CD4-positive, alpha-beta T cell (primary cell): ENCODE measurements around the gene FOLR2. TPM values are rescaled to one million over a fixed set of nuclear protein-coding genes. Genes with fewer than 3 reads are reported as not detected.

Experiments
- ATAC-seq: fragments of 200-7000 bp; cut with Tn5 transposase; one replicate; pipeline ENCODE4 v1.10.0; 2022; ENCODE audit warnings: mild to moderate bottlenecking; ENCODE audit not compliant: poor library complexity
- CTCF ChIA-PET: fragments of 350-600 bp; sonication (Branson Sonifier 250); formaldehyde crosslinking; loops from one replicate; lab custom pipeline; 2021; ENCODE audit warnings: antibody characterized with exemption, inconsistent platforms; lab: Charles Lee
- POLR2A ChIA-PET: fragments of 350-600 bp; sonication (Branson Sonifier 250); formaldehyde crosslinking; loops from one replicate; lab custom pipeline; 2021; ENCODE audit warnings: antibody characterized with exemption, inconsistent platforms; lab: Charles Lee
- DNase-seq, 14 experiments: peaks; one replicate each; pipeline ENCODE4 v3.0.0-alpha.2; 2013 to 2020; ENCODE audit warnings: mixed read lengths in 2 of 14
- H3K27ac ChIP-seq, 2 donors: one replicate each; pipeline versions ENCODE4 v1.5.1 to v1.7.0; 2013; ENCODE audit warnings: low read length in 2 of 2, low read depth in 1 of 2, mild to moderate bottlenecking in 1 of 2
- H3K27me3 ChIP-seq, 2 experiments: 1 replicate in 1 of 2; 2 replicates in 1 of 2; pipeline versions ENCODE4 v1.6.1 to v1.7.0; 2013; ENCODE audit warnings: low read length in 2 of 2, control low read depth in 1 of 2, mild to moderate bottlenecking in 1 of 2, moderate library complexity in 1 of 2; ENCODE audit not compliant: insufficient read depth in 2 of 2, control insufficient read depth in 1 of 2
- H3K36me3 ChIP-seq: one replicate; pipeline ENCODE4 v1.6.1; 2013; ENCODE audit warnings: low read length, control low read depth; ENCODE audit not compliant: insufficient read depth
- H3K4me1 ChIP-seq: one replicate; pipeline ENCODE4 v1.6.1; 2013; ENCODE audit warnings: low read length, control low read depth; ENCODE audit not compliant: insufficient read depth
- H3K4me3 ChIP-seq: one replicate; pipeline ENCODE4 v1.5.1; 2013; ENCODE audit warnings: mild to moderate bottlenecking, low read length, moderate library complexity
- H3K9me3 ChIP-seq, 2 experiments: 1 replicate in 1 of 2; 2 replicates in 1 of 2; pipeline versions ENCODE4 v1.6.1 to v1.7.0; 2013; ENCODE audit warnings: low read length in 2 of 2, mild to moderate bottlenecking in 2 of 2, control low read depth in 1 of 2, moderate library complexity in 1 of 2; ENCODE audit not compliant: control insufficient read depth in 1 of 2, insufficient read depth in 1 of 2
- H3K27ac Mint-ChIP-seq: one replicate; pipeline ENCODE4 v1.8.0; 2020; ENCODE audit warnings: mixed read lengths
- H3K27me3 Mint-ChIP-seq: one replicate; pipeline ENCODE4 v1.8.0; 2021; ENCODE audit warnings: mixed read lengths
- H3K36me3 Mint-ChIP-seq: one replicate; pipeline ENCODE4 v1.8.0; 2021; ENCODE audit warnings: low read depth, mixed read lengths
- H3K4me1 Mint-ChIP-seq: one replicate; pipeline ENCODE4 v1.8.0; 2021; ENCODE audit warnings: low read depth, mixed read lengths
- H3K4me3 Mint-ChIP-seq: one replicate; pipeline ENCODE4 v1.8.0; 2020; ENCODE audit warnings: mild to moderate bottlenecking, mixed read lengths
- H3K9me3 Mint-ChIP-seq: one replicate; pipeline ENCODE4 v1.8.0; 2020; ENCODE audit warnings: mixed read lengths
- CTCF ChIP-seq: fragments of 200-600 bp; IDR thresholded peaks from one replicate; pipeline ENCODE4 v1.8.0; 2022; ENCODE audit warnings: antibody characterized with exemption, mild to moderate bottlenecking
- intact Hi-C, 2 experiments: fragments of 100-400 bp; cut with DNase I in 1 of 2; cut with micrococcal nuclease in 1 of 2; formaldehyde crosslinking; loops; one replicate each; pipeline versions ENCODE4 v1.15.1 to v1.9.0; 2023 to 2025; cut with DNase I, micrococcal nuclease
- total RNA-seq, 174 experiments: library from RNA in 2 of 174; stranded (reverse) in 2 of 174; gene quantifications; one replicate each; pipeline ENCODE4 v1.2.3 and lab custom pipeline; 2021 to 2026

FOLR2 gene
- total RNA-seq, 2 experiments from 2014 or later, result not detected

GRCh38 chr11:72228229-72228843 is 11.7 kb downstream of the FOLR2 start:
- Mint-ChIP-seq H3K27me3 (no peaks in the 10 kb centered on the region), H3K36me3 (peaks cover 61% of the 10 kb centered on the region), H3K27ac (no peak overlapping the region), H3K9me3 (no peaks in the 10 kb centered on the region), H3K4me1 (peaks cover 20% of the 10 kb centered on the region), H3K4me3 (peak overlapping the region; percentile 66)
- peak in 2 of 14 experiments; percentile 19 to 24 for DNase-seq
- intact Hi-C loops, result loop anchor here (10.0 kb wide), 5 partner anchors 114 to 1416 kb away; partner anchors contain the start of genes ANAPC15 (in 1 of the 2), ATG16L2 (in 1 of the 2), NADSYN1 (in 1 of the 2) and PLEKHB1 (in 1 of the 2)
- Histone ChIP-seq H3K9me3 (no peaks in the 10 kb centered on the region), H3K4me3 (no peak overlapping the region), H3K36me3 (peaks cover 55% of the 10 kb centered on the region), H3K4me1 (peaks cover 19% of the 10 kb centered on the region), H3K27me3 (no peaks in the 10 kb centered on the region), H3K27ac (no peak overlapping the region)
- ATAC-seq, result no peak
- no peak for TF ChIP-seq CTCF
- ChIA-PET POLR2A (no interaction called here), CTCF (no interaction called here)

GRCh38 chr11:72228844-72229231 is 12.2 kb downstream of the FOLR2 start:
- CTCF ChIA-PET, result no interaction called here

GRCh38 chr11:72229336-72229924 is 12.8 kb downstream of the FOLR2 start:
- no peaks in the 10 kb centered on the region for H3K9me3 ChIP-seq
- TF ChIP-seq CTCF, result no peak
- ChIA-PET POLR2A (no interaction called here), CTCF (no interaction called here)
- no peak overlapping the region for H3K4me3 ChIP-seq
- intact Hi-C loops, result loop anchor here (10.0 kb wide), 5 partner anchors 115 to 1415 kb away; partner anchors contain the start of genes ANAPC15 (in 1 of the 2), ATG16L2 (in 1 of the 2), NADSYN1 (in 1 of the 2) and PLEKHB1 (in 1 of the 2)
- Mint-ChIP-seq H3K4me1 (peaks cover 20% of the 10 kb centered on the region), H3K9me3 (no peaks in the 10 kb centered on the region), H3K36me3 (peaks cover 66% of the 10 kb centered on the region), H3K4me3 (no peak overlapping the region), H3K27ac (no peak overlapping the region), H3K27me3 (no peaks in the 10 kb centered on the region)
- no peaks in the 10 kb centered on the region for H3K27me3 ChIP-seq
- peaks cover 66% of the 10 kb centered on the region for H3K36me3 ChIP-seq
- ATAC-seq (no peak), DNase-seq (peak in 1 of 14 experiments; percentile 17)
- H3K4me1 ChIP-seq, result peaks cover 14% of the 10 kb centered on the region
- no peak overlapping the region for H3K27ac ChIP-seq

More at GRCh38 chr11:72228844-72229231, 12.2 kb downstream of the FOLR2 start:
- Mint-ChIP-seq H3K4me3 (peak overlapping the region; percentile 66), H3K36me3 (peaks cover 66% of the 10 kb centered on the region), H3K9me3 (no peaks in the 10 kb centered on the region), H3K4me1 (peaks cover 20% of the 10 kb centered on the region), H3K27me3 (no peaks in the 10 kb centered on the region), H3K27ac (no peak overlapping the region)
- H3K27me3 ChIP-seq, result no peaks in the 10 kb centered on the region
- H3K9me3 ChIP-seq, result no peaks in the 10 kb centered on the region
- intact Hi-C loops, result loop anchor here (10.0 kb wide), 5 partner anchors 114 to 1416 kb away; partner anchors contain the start of genes ANAPC15 (in 1 of the 2), ATG16L2 (in 1 of the 2), NADSYN1 (in 1 of the 2) and PLEKHB1 (in 1 of the 2)
- H3K4me1 ChIP-seq, result peaks cover 19% of the 10 kb centered on the region
- no peak for TF ChIP-seq CTCF
- peak in 1 of 14 experiments; percentile 17 for DNase-seq
- H3K36me3 ChIP-seq, result peaks cover 60% of the 10 kb centered on the region
- POLR2A ChIA-PET, result no interaction called here
- no peak overlapping the region for H3K27ac ChIP-seq
- H3K4me3 ChIP-seq, result no peak overlapping the region
- ATAC-seq, result no peak
